Right lobe of liver (tissue), 4 donors: ENCODE measurements around the gene RXFP3.

Experiments
- CTCF ChIP-seq, 4 donors: fragments of 200-600 bp in 3 of 4; fragments of 450-650 bp in 1 of 4; IDR thresholded peaks; one replicate each; pipeline versions ENCODE4 v1.5.1 to v1.8.0; 2016 to 2022; ENCODE audit warnings: antibody characterized with exemption in 4 of 4, mild to moderate bottlenecking in 2 of 4
- POLR2A ChIP-seq: fragments of 450-650 bp; IDR thresholded peaks from one replicate; pipeline ENCODE4 v1.6.1; 2017; ENCODE audit warnings: antibody characterized with exemption, mild to moderate bottlenecking
- donor health status: DM: no; HTN: no; CAD: no.
- donor health status: DM: no; HTN: no; CAD: no.
- donor health status: DM: no; HTN: yes; CAD: no.

- TF ChIP-seq POLR2A (no peak), CTCF (IDR thresholded peaks at IDR 0.05) (no peak)
Measured at GRCh38 chr5:33978306-33978705, 42.1 kb downstream of the RXFP3 start.
